ENCODE measurements around the gene SLC9C1. TPM values are rescaled to one million over a fixed set of nuclear protein-coding genes. Genes with fewer than 3 reads are reported as not detected.

Gene SLC9C1
- total RNA-seq, 3 donors from 2014 or later: 0.34 to 0.96 (median 0.51) TPM

DNA sequence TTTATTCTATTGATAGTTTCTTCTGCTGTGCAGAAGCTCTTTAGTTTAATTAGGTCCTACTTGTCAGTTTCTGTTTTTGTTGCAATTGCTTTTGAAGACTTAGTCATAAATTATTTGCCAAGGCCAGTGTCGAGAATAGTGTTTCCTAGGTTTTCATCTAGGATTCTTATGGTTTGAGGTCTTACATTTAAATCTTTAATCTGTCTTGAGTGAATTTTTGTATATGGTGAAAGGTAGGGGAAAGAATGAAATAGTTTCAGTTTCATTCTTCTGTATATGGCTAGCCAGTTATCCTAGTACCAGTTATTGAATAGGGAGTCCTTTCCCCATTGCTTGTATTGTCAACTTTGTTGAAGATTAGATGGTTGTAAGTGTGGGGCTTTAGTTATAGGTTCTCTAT is 150.3 kb downstream of the SLC9C1 start:
- no peak overlapping the region for H3K4me3 ChIP-seq
- H3K4me1 ChIP-seq (ENCODE audit: low read depth): no peaks in the 10 kb centered on the region
- no peaks in the 10 kb centered on the region for H3K36me3 ChIP-seq (ENCODE audit: low read depth)
- no peaks in the 10 kb centered on the region for H3K9me3 ChIP-seq
- no peak for TF ChIP-seq CTCF (IDR thresholded peaks at IDR 0.05)
- ATAC-seq: no peak
- intact Hi-C loops (cut with DNase I, micrococcal nuclease): no loop called here
- no peak for DNase-seq

DNA sequence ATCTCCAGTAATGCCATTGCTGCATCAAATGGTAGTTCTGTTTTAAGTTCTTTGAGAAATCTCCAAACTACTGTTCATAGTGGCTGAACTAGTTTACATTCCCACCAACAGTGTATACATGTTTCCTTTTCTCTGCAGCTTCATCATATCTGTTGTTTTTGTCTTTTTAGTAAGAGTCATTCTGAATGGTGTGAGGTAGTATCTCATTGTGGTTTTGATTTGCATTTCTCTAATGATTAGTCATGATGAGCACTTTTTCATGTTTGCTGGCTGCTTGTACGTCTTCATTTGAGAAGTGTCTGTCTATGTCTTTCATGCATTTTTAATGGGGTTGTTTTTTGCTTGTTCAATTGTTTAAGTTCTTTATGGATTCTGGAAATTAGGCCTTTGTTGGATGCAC is 150.8 kb downstream of the SLC9C1 start:
- intact Hi-C loops (cut with DNase I, micrococcal nuclease): no loop called here
- H3K4me1 ChIP-seq (ENCODE audit: low read depth): no peaks in the 10 kb centered on the region
- H3K4me3 ChIP-seq: no peak overlapping the region
- no peak for TF ChIP-seq CTCF (IDR thresholded peaks at IDR 0.05)
- no peak for DNase-seq
- no peaks in the 10 kb centered on the region for H3K36me3 ChIP-seq (ENCODE audit: low read depth)
- no peak for ATAC-seq
- no peaks in the 10 kb centered on the region for H3K9me3 ChIP-seq

GRCh38 chr3:112141293-112141692 is 152.7 kb downstream of the SLC9C1 start:
- Histone ChIP-seq H3K9me3 (no peaks in the 10 kb centered on the region), H3K4me3 (no peak overlapping the region), H3K4me1 (ENCODE audit: low read depth) (no peaks in the 10 kb centered on the region), H3K36me3 (ENCODE audit: low read depth) (no peaks in the 10 kb centered on the region)
- intact Hi-C loops (cut with DNase I, micrococcal nuclease): no loop called here
- ATAC-seq: no peak
- DNase-seq: no peak
- TF ChIP-seq CTCF (IDR thresholded peaks at IDR 0.05): no peak

GRCh38 chr3:112140584-112140983 is 153.4 kb downstream of the SLC9C1 start:
- intact Hi-C loops (cut with DNase I, micrococcal nuclease): no loop called here
- TF ChIP-seq CTCF (IDR thresholded peaks at IDR 0.05): no peak
- Histone ChIP-seq H3K4me1 (ENCODE audit: low read depth) (no peaks in the 10 kb centered on the region), H3K9me3 (no peaks in the 10 kb centered on the region), H3K36me3 (ENCODE audit: low read depth) (no peaks in the 10 kb centered on the region), H3K4me3 (no peak overlapping the region)
- ATAC-seq: no peak
- DNase-seq: no peak

GRCh38 chr3:112138219-112138969 is 155.6 kb downstream of the SLC9C1 start:
- Histone ChIP-seq H3K4me1 (ENCODE audit: low read depth) (peaks cover 8% of the 10 kb centered on the region), H3K36me3 (ENCODE audit: low read depth) (no peaks in the 10 kb centered on the region), H3K4me3 (no peak overlapping the region), H3K9me3 (no peaks in the 10 kb centered on the region)
- no peak for TF ChIP-seq CTCF (IDR thresholded peaks at IDR 0.05)
- DNase-seq (no peak), ATAC-seq (no peak)
- intact Hi-C loops (cut with DNase I, micrococcal nuclease): no loop called here

Measured in mucosa of descending colon (tissue), 3 donors.